OCI-M2 (cell line): Measurements from ENCODE around the gene SHD.
"Not testable (repeated sequence)": the region's sequence is repeated elsewhere in the genome, so short reads cannot be mapped to it uniquely, and the experiment has no call there.

Experiments used
- DNase-seq: peaks from one replicate; lab custom pipeline; 2025; ENCODE audit not compliant: unreplicated experiment; lab: John Stamatoyannopoulos, UW

SHD gene

GRCh38 chr19:4266253-4267000, 12.6 kb upstream of the SHD start:
- no peak for DNase-seq

GRCh38 chr19:4267101-4267900, 11.8 kb upstream of the SHD start:
- DNase-seq, result no peak

- DNase-seq, result no peak
Measured at GRCh38 chr19:4267901-4268815, 10.9 kb upstream of the SHD start.

- DNase-seq, result no peak
Measured at GRCh38 chr19:4268816-4269430, 10.1 kb upstream of the SHD start.

GRCh38 chr19:4272894-4273293, 6.2 kb upstream of the SHD start:
- no peak for DNase-seq

- not testable (repeated sequence) for DNase-seq
Measured at GRCh38 chr19:4274321-4274686, 4.8 kb upstream of the SHD start.

GRCh38 chr19:4277191-4277696, 1.8 kb upstream of the SHD start:
- no peak for DNase-seq

GRCh38 chr19:4278010-4278409, 1.1 kb upstream of the SHD start:
- DNase-seq, result no peak

GRCh38 chr19:4279267-4279529, 132 bp downstream of the SHD start:
- DNase-seq, result no peak

- DNase-seq, result no peak
Measured at GRCh38 chr19:4279530-4280422, 710 bp downstream of the SHD start.

- no peak for DNase-seq
Measured at GRCh38 chr19:4284176-4284958, 5.3 kb downstream of the SHD start.

- DNase-seq, result no peak
Measured at GRCh38 chr19:4284974-4285373, 5.9 kb downstream of the SHD start.

- DNase-seq, result not testable (repeated sequence)
Measured at GRCh38 chr19:4286141-4286540, 7.1 kb downstream of the SHD start.

- DNase-seq, result no peak
Measured at GRCh38 chr19:4288091-4288777, 9.2 kb downstream of the SHD start.

- DNase-seq, result no peak
Measured at GRCh38 chr19:4291184-4291732, 12.2 kb downstream of the SHD start.

- no peak for DNase-seq
Measured at GRCh38 chr19:4292515-4292914, 13.4 kb downstream of the SHD start.

GRCh38 chr19:4294389-4294788, 15.3 kb downstream of the SHD start:
- no peak for DNase-seq

- no peak for DNase-seq
Measured at GRCh38 chr19:4295972-4296771, 17.1 kb downstream of the SHD start.
